Measurements from ENCODE around the gene SMCP. TPM values are rescaled to one million over a fixed set of nuclear protein-coding genes. Genes with fewer than 3 reads are reported as not detected.

The SMCP gene
- total RNA-seq, 2 donors from 2014 or later: not detected

- ATAC-seq (replicated peaks in 1 of 2) (no peak), DNase-seq (no peak)
- Mint-ChIP-seq H3K9me3 (no peaks in the 10 kb centered on the region), H3K27ac (no peak overlapping the region), H3K4me3 (no peak overlapping the region), H3K36me3 (ENCODE audit: insufficient read depth in 2 of 2) (no peaks in the 10 kb centered on the region), H3K4me1 (ENCODE audit: low read depth) (no peaks in the 10 kb centered on the region), H3K27me3 (ENCODE audit: low read depth) (peaks cover 22% of the 10 kb centered on the region)
These were observed 4.6 kb upstream of the SMCP start for GRCh38 chr1:152873495-152873894.

GRCh38 chr1:152876827-152877226 is 1.3 kb upstream of the SMCP start:
- Mint-ChIP-seq H3K36me3 (ENCODE audit: insufficient read depth in 2 of 2) (no peaks in the 10 kb centered on the region), H3K4me1 (ENCODE audit: low read depth) (peaks cover 5% of the 10 kb centered on the region), H3K4me3 (no peak overlapping the region), H3K9me3 (no peaks in the 10 kb centered on the region), H3K27ac (no peak overlapping the region), H3K27me3 (ENCODE audit: low read depth) (peaks cover 19% of the 10 kb centered on the region)
- DNase-seq (no peak), ATAC-seq (replicated peaks in 1 of 2) (no peak)

- H3K4me3 Mint-ChIP-seq: no peak overlapping the region
- no peaks in the 10 kb centered on the region for H3K36me3 Mint-ChIP-seq (ENCODE audit: insufficient read depth in 2 of 2)
- no peak overlapping the region for H3K27ac Mint-ChIP-seq
- peaks cover 18% of the 10 kb centered on the region for H3K27me3 Mint-ChIP-seq (ENCODE audit: low read depth)
- H3K9me3 Mint-ChIP-seq: no peaks in the 10 kb centered on the region
- ATAC-seq (replicated peaks in 1 of 2) (no peak), DNase-seq (no peak)
- H3K4me1 Mint-ChIP-seq (ENCODE audit: low read depth): peaks cover 5% of the 10 kb centered on the region
These were observed 1.6 kb downstream of the SMCP start for GRCh38 chr1:152879559-152880198.

- peaks cover 5% of the 10 kb centered on the region for H3K4me1 Mint-ChIP-seq (ENCODE audit: low read depth)
- H3K27me3 Mint-ChIP-seq (ENCODE audit: low read depth): peaks cover 12% of the 10 kb centered on the region
- H3K36me3 Mint-ChIP-seq (ENCODE audit: insufficient read depth in 2 of 2): no peaks in the 10 kb centered on the region
- ATAC-seq (replicated peaks in 1 of 2) (no peak), DNase-seq (no peak)
- no peak overlapping the region for H3K27ac Mint-ChIP-seq
- no peak overlapping the region for H3K4me3 Mint-ChIP-seq
- H3K9me3 Mint-ChIP-seq: no peaks in the 10 kb centered on the region
These were observed 2.2 kb downstream of the SMCP start for GRCh38 chr1:152880316-152880715.

GRCh38 chr1:152880907-152881306 is 2.8 kb downstream of the SMCP start:
- ATAC-seq (replicated peaks in 1 of 2) (peak in 1 of 2 donors; percentile 38), DNase-seq (no peak)

GRCh38 chr1:152884085-152884484 is 6.0 kb downstream of the SMCP start:
- H3K27ac Mint-ChIP-seq: no peak overlapping the region
- no peaks in the 10 kb centered on the region for H3K9me3 Mint-ChIP-seq

More at GRCh38 chr1:152880907-152881306, 2.8 kb downstream of the SMCP start:
- Mint-ChIP-seq H3K27me3 (ENCODE audit: low read depth) (peaks cover 12% of the 10 kb centered on the region), H3K9me3 (no peaks in the 10 kb centered on the region), H3K4me3 (no peak overlapping the region), H3K36me3 (ENCODE audit: insufficient read depth in 2 of 2) (no peaks in the 10 kb centered on the region), H3K4me1 (ENCODE audit: low read depth) (peaks cover 5% of the 10 kb centered on the region), H3K27ac (no peak overlapping the region)

GRCh38 chr1:152884506-152884905 is 6.4 kb downstream of the SMCP start:
- no peaks in the 10 kb centered on the region for H3K36me3 Mint-ChIP-seq (ENCODE audit: insufficient read depth in 2 of 2)
- DNase-seq (no peak), ATAC-seq (replicated peaks in 1 of 2) (no peak)
- H3K4me3 Mint-ChIP-seq: no peak overlapping the region
- no peak overlapping the region for H3K27ac Mint-ChIP-seq
- peaks cover 5% of the 10 kb centered on the region for H3K4me1 Mint-ChIP-seq (ENCODE audit: low read depth)
- no peaks in the 10 kb centered on the region for H3K9me3 Mint-ChIP-seq
- peaks cover 5% of the 10 kb centered on the region for H3K27me3 Mint-ChIP-seq (ENCODE audit: low read depth)

More at GRCh38 chr1:152884085-152884484, 6.0 kb downstream of the SMCP start:
- H3K4me3 Mint-ChIP-seq: no peak overlapping the region
- peaks cover 5% of the 10 kb centered on the region for H3K4me1 Mint-ChIP-seq (ENCODE audit: low read depth)
- H3K27me3 Mint-ChIP-seq (ENCODE audit: low read depth): peaks cover 5% of the 10 kb centered on the region
- DNase-seq (no peak), ATAC-seq (replicated peaks in 1 of 2) (no peak)
- H3K36me3 Mint-ChIP-seq (ENCODE audit: insufficient read depth in 2 of 2): no peaks in the 10 kb centered on the region

- H3K4me3 Mint-ChIP-seq: no peak overlapping the region
- ATAC-seq (replicated peaks in 1 of 2): no peak
- no peaks in the 10 kb centered on the region for H3K9me3 Mint-ChIP-seq
- no peak overlapping the region for H3K27ac Mint-ChIP-seq
- no peaks in the 10 kb centered on the region for H3K27me3 Mint-ChIP-seq (ENCODE audit: low read depth)
- no peak for DNase-seq
- no peaks in the 10 kb centered on the region for H3K4me1 Mint-ChIP-seq (ENCODE audit: low read depth)
- H3K36me3 Mint-ChIP-seq (ENCODE audit: insufficient read depth in 2 of 2): no peaks in the 10 kb centered on the region
These were observed 7.0 kb downstream of the SMCP start for GRCh38 chr1:152884966-152885624.

- H3K27ac Mint-ChIP-seq: no peak overlapping the region
These were observed 8.0 kb downstream of the SMCP start for GRCh38 chr1:152886085-152886484.

GRCh38 chr1:152886758-152887409 is 8.8 kb downstream of the SMCP start:
- no peak overlapping the region for H3K27ac Mint-ChIP-seq
- no peaks in the 10 kb centered on the region for H3K27me3 Mint-ChIP-seq (ENCODE audit: low read depth)
- H3K4me3 Mint-ChIP-seq: no peak overlapping the region
- no peak for ATAC-seq (replicated peaks in 1 of 2)
- H3K4me1 Mint-ChIP-seq (ENCODE audit: low read depth): no peaks in the 10 kb centered on the region
- no peaks in the 10 kb centered on the region for H3K9me3 Mint-ChIP-seq
- DNase-seq: no peak
- H3K36me3 Mint-ChIP-seq (ENCODE audit: insufficient read depth in 2 of 2): no peaks in the 10 kb centered on the region

More at GRCh38 chr1:152886085-152886484, 8.0 kb downstream of the SMCP start:
- no peaks in the 10 kb centered on the region for H3K9me3 Mint-ChIP-seq
- no peak for DNase-seq
- no peaks in the 10 kb centered on the region for H3K4me1 Mint-ChIP-seq (ENCODE audit: low read depth)
- H3K36me3 Mint-ChIP-seq (ENCODE audit: insufficient read depth in 2 of 2): no peaks in the 10 kb centered on the region
- no peak for ATAC-seq (replicated peaks in 1 of 2)
- no peaks in the 10 kb centered on the region for H3K27me3 Mint-ChIP-seq (ENCODE audit: low read depth)
- H3K4me3 Mint-ChIP-seq: no peak overlapping the region

GRCh38 chr1:152888126-152888525 is 10.0 kb downstream of the SMCP start:
- H3K27ac Mint-ChIP-seq: no peak overlapping the region
- no peaks in the 10 kb centered on the region for H3K27me3 Mint-ChIP-seq (ENCODE audit: low read depth)
- DNase-seq: no peak
- no peaks in the 10 kb centered on the region for H3K9me3 Mint-ChIP-seq
- no peaks in the 10 kb centered on the region for H3K4me1 Mint-ChIP-seq (ENCODE audit: low read depth)
- H3K4me3 Mint-ChIP-seq: no peak overlapping the region
- ATAC-seq (replicated peaks in 1 of 2): no peak
- no peaks in the 10 kb centered on the region for H3K36me3 Mint-ChIP-seq (ENCODE audit: insufficient read depth in 2 of 2)

- Mint-ChIP-seq H3K4me3 (no peak overlapping the region), H3K27ac (no peak overlapping the region), H3K9me3 (no peaks in the 10 kb centered on the region), H3K36me3 (ENCODE audit: insufficient read depth in 2 of 2) (no peaks in the 10 kb centered on the region), H3K27me3 (ENCODE audit: low read depth) (peaks cover 30% of the 10 kb centered on the region), H3K4me1 (ENCODE audit: low read depth) (no peaks in the 10 kb centered on the region)
- DNase-seq (no peak), ATAC-seq (replicated peaks in 1 of 2) (no peak)
These were observed 20.9 kb downstream of the SMCP start for GRCh38 chr1:152899027-152899426.

GRCh38 chr1:152899883-152900282 is 21.8 kb downstream of the SMCP start:
- peaks cover 30% of the 10 kb centered on the region for H3K27me3 Mint-ChIP-seq (ENCODE audit: low read depth)
- H3K4me1 Mint-ChIP-seq (ENCODE audit: low read depth): no peaks in the 10 kb centered on the region
- H3K9me3 Mint-ChIP-seq: no peaks in the 10 kb centered on the region
- no peak for ATAC-seq (replicated peaks in 1 of 2)
- no peak overlapping the region for H3K4me3 Mint-ChIP-seq
- H3K27ac Mint-ChIP-seq: no peak overlapping the region
- H3K36me3 Mint-ChIP-seq (ENCODE audit: insufficient read depth in 2 of 2): no peaks in the 10 kb centered on the region
- DNase-seq: no peak

Data from activated T-cell treated with anti-CD3 and anti-CD28 coated beads, Interleukin-2, amount 50 U/mL, for 72 hours (primary cell).